Measurements from ENCODE around the gene PDE6A.
"Not testable (repeated sequence)": the region's sequence is repeated elsewhere in the genome, so short reads cannot be mapped to it uniquely, and the experiment has no call there.

PDE6A gene

GRCh38 chr5:149886060-149886459 lies 58.5 kb downstream of the PDE6A start:
- no peak for DNase-seq (ENCODE audit: insufficient read length, low spot score)
- no peak for FAIRE-seq
- TF ChIP-seq POLR2A (IDR thresholded peaks at IDR 0.05; ENCODE audit: low read depth, low read length): no peak

DNA sequence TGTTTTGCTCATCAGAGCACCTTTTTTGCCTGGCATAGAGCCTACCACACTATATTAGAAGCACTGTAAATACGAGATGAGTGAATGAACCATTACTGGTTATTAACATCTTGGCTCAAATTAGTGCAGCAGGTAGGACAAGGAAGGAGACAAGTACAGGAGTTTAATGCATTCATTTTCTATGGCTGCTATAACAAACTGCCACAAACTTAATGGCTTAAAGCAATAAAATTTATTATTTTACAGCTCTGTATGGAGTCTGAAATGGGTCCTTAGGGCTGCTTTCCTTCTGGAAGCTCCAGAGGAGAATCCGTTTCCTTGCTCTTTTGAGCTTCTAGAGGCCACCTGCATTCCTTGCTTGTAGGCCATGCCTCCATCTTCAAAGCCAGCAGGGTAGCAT lies 59.1 kb downstream of the PDE6A start:
- no peak for DNase-seq (ENCODE audit: insufficient read length, low spot score)
- no peak for TF ChIP-seq POLR2A (IDR thresholded peaks at IDR 0.05; ENCODE audit: low read depth, low read length)
- no peak for FAIRE-seq

- no peak for FAIRE-seq
- no peak for TF ChIP-seq POLR2A (IDR thresholded peaks at IDR 0.05; ENCODE audit: low read depth, low read length)
- DNase-seq (ENCODE audit: insufficient read length, low spot score): no peak
Measured at GRCh38 chr5:149883550-149883949, 61.0 kb downstream of the PDE6A start.

GRCh38 chr5:149882633-149883032 lies 62.0 kb downstream of the PDE6A start:
- FAIRE-seq; DNase-seq (ENCODE audit: insufficient read length, low spot score): not testable (repeated sequence)

GRCh38 chr5:149881874-149882273 lies 62.7 kb downstream of the PDE6A start:
- TF ChIP-seq POLR2A (IDR thresholded peaks at IDR 0.05; ENCODE audit: low read depth, low read length): no peak
- FAIRE-seq (no peak), DNase-seq (ENCODE audit: insufficient read length, low spot score) (no peak)

DNA sequence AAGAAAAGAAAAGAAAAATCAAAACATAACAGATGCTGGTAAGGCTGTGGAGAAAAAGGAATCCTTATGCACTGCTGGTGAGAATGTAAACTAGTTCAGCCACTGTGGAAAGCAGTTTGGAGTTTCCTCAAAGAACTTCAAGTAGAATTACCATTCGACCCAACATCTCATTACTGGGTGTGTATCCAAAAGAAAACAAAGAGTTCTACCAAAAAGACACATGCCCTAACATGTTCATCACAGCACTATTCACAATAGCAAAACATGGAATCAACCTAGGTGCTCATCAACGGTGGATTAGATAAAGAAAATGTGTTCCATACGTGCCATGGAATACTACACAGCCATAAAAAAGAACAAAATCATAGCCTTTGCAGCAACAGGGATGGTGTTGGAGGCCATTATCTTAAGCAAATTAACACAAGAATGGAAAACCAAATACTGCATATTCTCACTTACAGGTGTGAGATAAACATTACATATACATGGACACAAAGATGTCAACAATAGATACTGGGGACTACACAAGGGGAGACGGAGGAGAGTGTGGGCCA lies 63.4 kb downstream of the PDE6A start:
- FAIRE-seq (no peak), DNase-seq (ENCODE audit: insufficient read length, low spot score) (no peak)
- no peak for TF ChIP-seq POLR2A (IDR thresholded peaks at IDR 0.05; ENCODE audit: low read depth, low read length)

DNA sequence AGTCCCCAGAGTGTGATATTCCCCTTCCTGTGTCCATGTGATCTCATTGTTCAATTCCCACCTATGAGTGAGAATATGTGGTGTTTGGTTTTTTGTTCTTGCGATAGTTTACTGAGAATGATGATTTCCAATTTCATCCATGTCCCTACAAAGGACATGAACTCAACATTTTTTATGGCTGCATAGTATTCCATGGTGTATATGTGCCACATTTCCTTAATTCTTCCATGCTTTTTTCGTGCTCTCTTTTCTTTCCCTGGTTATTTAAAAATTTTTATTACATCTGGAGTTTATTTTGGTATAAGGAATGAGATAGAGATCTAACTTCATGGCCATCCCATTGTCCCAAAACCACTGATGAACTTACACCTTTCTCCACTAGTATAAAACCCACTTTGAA lies 65.0 kb downstream of the PDE6A start:
- not testable (repeated sequence) for DNase-seq (ENCODE audit: insufficient read length, low spot score); FAIRE-seq

DNA sequence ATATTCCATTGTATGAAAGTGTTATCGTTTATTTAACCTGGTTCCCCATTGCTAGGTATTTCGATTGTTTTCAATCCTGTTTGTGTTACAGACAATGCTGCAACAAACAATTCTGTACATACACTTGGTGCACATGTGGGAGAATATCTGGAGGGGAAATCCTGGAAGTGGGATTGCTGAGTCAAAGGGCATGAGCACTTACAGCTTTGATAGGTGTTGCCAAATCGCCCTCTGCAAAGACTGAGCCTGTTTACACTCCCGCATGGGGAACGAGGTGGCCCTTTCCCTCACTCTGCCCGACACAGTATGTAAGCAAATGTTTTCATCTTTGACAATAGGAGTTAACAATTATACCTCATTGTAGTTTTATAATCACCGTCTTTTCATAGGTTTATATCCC lies 66.2 kb downstream of the PDE6A start:
- no peak for TF ChIP-seq POLR2A (IDR thresholded peaks at IDR 0.05; ENCODE audit: low read depth, low read length)
- DNase-seq (ENCODE audit: insufficient read length, low spot score): no peak
- no peak for FAIRE-seq

DNA sequence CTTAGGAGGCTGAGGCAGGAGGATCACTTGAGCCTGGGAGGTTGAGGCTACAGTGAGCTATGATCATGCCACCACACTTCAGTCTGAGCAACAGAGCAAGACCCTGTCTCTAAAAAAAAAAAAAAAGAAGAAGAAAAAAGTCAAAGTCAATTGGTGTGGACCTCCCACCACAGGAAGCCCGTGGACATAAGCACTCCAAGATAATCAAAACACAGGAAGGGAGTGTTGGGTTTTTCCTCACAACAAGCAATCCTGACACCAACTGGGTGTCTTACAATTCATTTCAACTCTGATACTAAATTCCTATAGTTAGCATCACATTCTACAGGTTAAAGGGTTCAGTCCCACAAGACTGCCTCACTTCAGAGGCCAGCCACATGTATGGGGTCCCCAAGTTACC lies 70.7 kb downstream of the PDE6A start:
- TF ChIP-seq POLR2A (IDR thresholded peaks at IDR 0.05; ENCODE audit: low read depth, low read length): no peak
- DNase-seq (ENCODE audit: insufficient read length, low spot score) (no peak), FAIRE-seq (no peak)

DNA sequence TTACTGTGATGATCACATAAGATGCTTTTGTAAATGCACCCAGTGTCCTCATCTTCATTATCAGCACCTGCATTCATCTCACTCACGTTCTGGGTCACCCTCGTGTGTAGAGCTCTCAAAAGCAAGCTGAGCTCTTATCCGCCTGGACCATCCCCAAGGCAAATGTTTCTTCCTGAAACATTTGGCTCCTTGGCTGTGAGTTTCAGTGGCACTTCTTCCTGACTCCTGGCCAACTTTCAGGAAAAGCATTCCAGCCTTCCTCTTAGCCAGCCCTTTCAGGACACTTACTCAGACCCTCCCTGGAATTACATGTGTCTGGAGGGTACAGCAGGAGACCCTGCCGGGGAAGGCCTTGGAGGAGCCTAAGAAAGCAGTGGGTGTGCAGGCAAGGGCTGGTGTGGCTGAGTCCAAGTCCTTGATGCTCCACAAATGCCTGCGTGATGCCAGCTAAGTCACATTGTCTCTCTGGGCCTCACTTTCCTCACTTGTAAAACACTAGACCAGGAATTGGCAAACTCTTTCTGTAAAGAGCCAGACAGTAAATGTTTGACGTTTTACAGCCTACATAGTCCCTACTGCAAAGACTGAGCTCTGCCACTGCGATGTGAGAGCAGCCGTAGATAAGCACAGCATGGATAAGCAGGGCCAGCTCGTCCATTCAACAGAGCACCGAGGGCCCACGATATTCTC lies 72.1 kb downstream of the PDE6A start:
- TF ChIP-seq POLR2A (IDR thresholded peaks at IDR 0.05; ENCODE audit: low read depth, low read length): no peak
- no peak for FAIRE-seq
- no peak for DNase-seq (ENCODE audit: insufficient read length, low spot score)

- FAIRE-seq (no peak), DNase-seq (ENCODE audit: insufficient read length, low spot score) (no peak)
- no peak for TF ChIP-seq POLR2A (IDR thresholded peaks at IDR 0.05; ENCODE audit: low read depth, low read length)
Measured at GRCh38 chr5:149871471-149871870, 73.1 kb downstream of the PDE6A start.

- DNase-seq (ENCODE audit: insufficient read length, low spot score) (no peak), FAIRE-seq (no peak)
- TF ChIP-seq POLR2A (IDR thresholded peaks at IDR 0.05; ENCODE audit: low read depth, low read length): no peak
Measured at GRCh38 chr5:149870697-149871096, 73.9 kb downstream of the PDE6A start.

DNA sequence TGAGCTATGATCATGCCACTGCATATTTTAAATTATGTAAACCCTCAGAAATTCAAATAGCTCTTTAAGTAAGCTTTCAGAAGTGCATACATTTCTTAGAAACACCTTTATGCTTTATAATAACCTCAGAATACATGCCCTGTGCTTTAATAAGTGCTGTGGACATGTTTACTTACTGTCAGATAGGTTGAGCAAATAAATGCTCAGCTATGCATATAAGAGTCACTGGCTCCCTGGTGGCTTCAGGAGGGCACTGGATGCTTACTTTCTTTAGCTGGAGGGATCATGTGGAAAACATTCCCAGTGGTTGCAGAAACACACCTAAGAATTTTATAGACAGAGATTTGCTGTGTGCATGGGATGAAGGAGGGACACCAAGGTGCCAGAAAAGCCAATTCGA lies 74.4 kb downstream of the PDE6A start:
- TF ChIP-seq POLR2A (IDR thresholded peaks at IDR 0.05; ENCODE audit: low read depth, low read length): no peak
- DNase-seq (ENCODE audit: insufficient read length, low spot score): no peak
- FAIRE-seq: no peak

GRCh38 chr5:149869411-149869821 lies 75.2 kb downstream of the PDE6A start:
- TF ChIP-seq POLR2A (IDR thresholded peaks at IDR 0.05; ENCODE audit: low read depth, low read length): no peak
- FAIRE-seq: no peak
- no peak for DNase-seq (ENCODE audit: insufficient read length, low spot score)

DNA sequence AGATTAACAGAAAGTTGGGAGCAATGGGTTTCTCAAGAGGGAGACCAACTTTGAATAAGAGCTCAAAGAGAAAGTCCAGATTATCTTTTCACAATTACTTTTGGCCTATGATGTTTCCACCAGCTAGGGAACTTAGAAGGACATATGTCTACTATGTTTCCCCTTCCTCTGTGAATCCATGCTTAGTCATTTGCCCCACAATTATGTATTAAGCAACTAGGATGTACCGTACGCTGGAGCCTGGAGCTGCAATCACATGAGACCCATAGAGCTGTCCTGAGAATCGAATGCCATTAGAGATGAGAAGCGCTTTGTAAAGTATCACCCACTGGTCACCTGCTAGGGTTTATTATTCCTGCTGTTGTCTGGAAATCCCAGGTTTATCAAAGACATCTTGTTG lies 78.8 kb downstream of the PDE6A start:
- no peak for TF ChIP-seq POLR2A (IDR thresholded peaks at IDR 0.05; ENCODE audit: low read depth, low read length)
- FAIRE-seq (no peak), DNase-seq (ENCODE audit: insufficient read length, low spot score) (no peak)

DNA sequence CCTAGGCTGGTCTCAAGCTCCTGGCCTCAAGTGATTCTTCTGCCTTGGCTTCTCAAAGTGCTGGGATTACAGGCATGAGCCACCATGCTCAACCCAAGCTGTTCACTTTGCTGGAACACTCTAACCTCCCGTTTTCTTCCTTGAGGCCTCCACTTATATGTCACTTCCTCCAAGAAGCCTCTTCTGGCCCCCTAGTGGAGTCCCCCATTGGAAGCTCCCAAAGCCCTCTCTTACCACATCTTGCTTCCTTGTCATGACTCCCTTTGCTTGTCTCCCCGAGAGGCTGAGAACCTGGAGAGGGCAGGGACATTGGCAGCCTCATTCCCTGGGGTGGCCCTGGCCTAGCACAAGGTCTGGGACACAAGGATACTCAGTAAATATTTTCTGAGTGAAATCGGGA lies 80.8 kb downstream of the PDE6A start:
- FAIRE-seq: no peak
- no peak for TF ChIP-seq POLR2A (IDR thresholded peaks at IDR 0.05; ENCODE audit: low read depth, low read length)
- no peak for DNase-seq (ENCODE audit: insufficient read length, low spot score)
